ENCODE measurements around the gene TGFB3.

The TGFB3 gene

DNA sequence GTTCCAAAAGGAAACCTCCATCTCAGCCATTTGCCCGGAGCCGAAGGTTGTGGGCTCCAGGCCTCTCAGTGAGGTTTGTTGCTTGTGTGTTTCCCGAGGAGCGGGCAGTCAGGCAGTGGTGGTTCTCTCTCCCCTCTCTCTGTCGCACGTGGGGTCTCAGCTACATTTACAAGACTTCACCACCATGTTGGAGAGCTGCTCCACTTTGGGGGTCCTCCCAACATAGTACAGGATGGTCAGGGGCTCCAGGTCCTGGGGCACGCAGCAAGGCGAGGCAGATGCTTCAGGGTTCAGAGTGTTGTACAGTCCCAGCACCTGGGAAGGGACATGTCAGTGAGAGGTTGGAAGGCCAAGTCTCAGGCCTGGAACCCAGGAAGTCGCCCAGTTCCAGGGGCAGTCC lies 22.8 kb downstream of the TGFB3 start:
- peaks cover 26 to 71% (median 65%) of the 10 kb centered on the region in 3 donors for H3K36me3 ChIP-seq
- DNase-seq = no peak
- no peak overlapping the region for H3K4me3 ChIP-seq

GRCh38 chr14:75952489-75952888 lies 29.3 kb downstream of the TGFB3 start:
- no peaks in the 10 kb centered on the region for H3K9me3 ChIP-seq
- no peak for DNase-seq
- intact Hi-C loops (cut with DNase I; ENCODE audit: low total_unique reads) = no loop called here

More for the DNA sequence above, 22.8 kb downstream of the TGFB3 start:
- Histone ChIP-seq H3K4me1 (no peaks in the 10 kb centered on the region), H3K9me3 (no peaks in the 10 kb centered on the region), H3K27me3 (no peaks in the 10 kb centered on the region), H3K27ac (no peak overlapping the region)
- TF ChIP-seq, protein P1, sequence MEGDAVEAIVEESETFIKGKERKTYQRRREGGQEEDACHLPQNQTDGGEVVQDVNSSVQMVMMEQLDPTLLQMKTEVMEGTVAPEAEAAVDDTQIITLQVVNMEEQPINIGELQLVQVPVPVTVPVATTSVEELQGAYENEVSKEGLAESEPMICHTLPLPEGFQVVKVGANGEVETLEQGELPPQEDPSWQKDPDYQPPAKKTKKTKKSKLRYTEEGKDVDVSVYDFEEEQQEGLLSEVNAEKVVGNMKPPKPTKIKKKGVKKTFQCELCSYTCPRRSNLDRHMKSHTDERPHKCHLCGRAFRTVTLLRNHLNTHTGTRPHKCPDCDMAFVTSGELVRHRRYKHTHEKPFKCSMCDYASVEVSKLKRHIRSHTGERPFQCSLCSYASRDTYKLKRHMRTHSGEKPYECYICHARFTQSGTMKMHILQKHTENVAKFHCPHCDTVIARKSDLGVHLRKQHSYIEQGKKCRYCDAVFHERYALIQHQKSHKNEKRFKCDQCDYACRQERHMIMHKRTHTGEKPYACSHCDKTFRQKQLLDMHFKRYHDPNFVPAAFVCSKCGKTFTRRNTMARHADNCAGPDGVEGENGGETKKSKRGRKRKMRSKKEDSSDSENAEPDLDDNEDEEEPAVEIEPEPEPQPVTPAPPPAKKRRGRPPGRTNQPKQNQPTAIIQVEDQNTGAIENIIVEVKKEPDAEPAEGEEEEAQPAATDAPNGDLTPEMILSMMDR (IDR thresholded peaks at IDR 0.05) = no peak
- intact Hi-C loops (cut with DNase I; ENCODE audit: low total_unique reads) = no loop called here

DNA sequence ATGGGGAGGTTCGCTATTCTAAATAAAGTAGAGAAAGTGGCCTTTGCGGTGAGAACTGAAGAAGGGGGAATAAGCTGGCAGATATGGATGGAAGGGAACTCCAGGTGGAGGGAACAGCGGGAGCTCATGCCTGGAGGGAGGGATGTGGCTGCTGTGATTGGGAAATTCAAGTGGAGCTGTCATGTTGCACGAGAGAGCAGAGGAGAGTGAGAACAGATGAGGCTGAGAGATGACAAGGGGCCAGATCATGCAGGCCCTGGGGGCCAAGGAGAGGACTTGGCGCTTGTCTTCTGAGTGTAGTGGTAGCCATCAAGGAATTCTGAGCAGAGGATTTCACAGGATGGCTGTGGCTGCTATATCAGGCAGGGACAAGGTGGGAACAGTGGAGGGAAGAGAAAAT lies 35.0 kb downstream of the TGFB3 start:
- Histone ChIP-seq H3K36me3 (no peaks in the 10 kb centered on the region), H3K4me3 (no peak overlapping the region), H3K9me3 (no peaks in the 10 kb centered on the region), H3K27me3 (no peaks in the 10 kb centered on the region), H3K27ac (no peak overlapping the region), H3K4me1 (no peaks in the 10 kb centered on the region)
- TF ChIP-seq, protein P1 (IDR thresholded peaks at IDR 0.05) = no peak
- no peak for DNase-seq
- intact Hi-C loops (cut with DNase I; ENCODE audit: low total_unique reads) = no loop called here

More at GRCh38 chr14:75952489-75952888, 29.3 kb downstream of the TGFB3 start:
- H3K36me3 ChIP-seq = peaks cover 0 to 11% (median 3%) of the 10 kb centered on the region in 3 donors
- H3K4me3 ChIP-seq = no peak overlapping the region
- no peaks in the 10 kb centered on the region for H3K27me3 ChIP-seq
- H3K4me1 ChIP-seq = no peaks in the 10 kb centered on the region
- TF ChIP-seq, protein P1 (IDR thresholded peaks at IDR 0.05) = no peak
- no peak overlapping the region for H3K27ac ChIP-seq

DNA sequence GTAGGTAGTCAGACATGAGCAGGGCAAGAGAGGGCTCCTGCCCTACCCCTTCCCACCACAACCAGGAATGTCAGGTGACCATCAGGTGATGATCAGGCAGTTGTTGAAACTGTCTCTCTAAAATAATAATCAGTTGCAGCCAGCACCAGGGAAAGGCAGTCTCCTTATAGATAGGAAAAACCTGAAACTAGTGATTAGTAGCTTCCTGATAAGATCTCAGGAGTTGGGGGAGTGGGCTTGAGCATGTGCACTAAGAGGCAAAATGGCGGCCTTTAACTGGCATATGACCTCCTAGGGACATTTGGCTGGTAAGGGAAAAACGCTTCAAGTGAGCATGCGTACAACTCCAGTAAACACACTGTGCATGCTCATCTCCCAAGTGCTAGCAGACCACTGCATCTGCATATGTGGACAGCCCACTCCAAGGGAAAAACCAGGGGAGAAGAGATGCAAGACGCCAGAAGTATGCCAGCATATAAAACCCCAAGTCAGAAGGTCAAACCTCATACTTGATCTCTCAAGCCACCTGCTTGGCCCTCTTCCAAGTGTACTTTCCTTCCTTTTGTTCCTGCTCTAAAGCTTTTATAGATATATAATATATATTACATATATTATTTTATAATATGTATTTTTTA lies 37.1 kb downstream of the TGFB3 start:
- Histone ChIP-seq H3K27me3 (no peaks in the 10 kb centered on the region), H3K9me3 (no peaks in the 10 kb centered on the region), H3K36me3 (no peaks in the 10 kb centered on the region), H3K27ac (no peak overlapping the region), H3K4me3 (no peak overlapping the region), H3K4me1 (no peaks in the 10 kb centered on the region)
- intact Hi-C loops (cut with DNase I; ENCODE audit: low total_unique reads) = no loop called here
- TF ChIP-seq, protein P1 (IDR thresholded peaks at IDR 0.05) = no peak
- no peak for DNase-seq

GRCh38 chr14:75941030-75941429 lies 40.8 kb downstream of the TGFB3 start:
- intact Hi-C loops (cut with DNase I; ENCODE audit: low total_unique reads) = no loop called here
- TF ChIP-seq, protein P1 (IDR thresholded peaks at IDR 0.05) = no peak
- no peak for DNase-seq
- Histone ChIP-seq H3K27me3 (no peaks in the 10 kb centered on the region), H3K4me1 (no peaks in the 10 kb centered on the region), H3K9me3 (no peaks in the 10 kb centered on the region), H3K36me3 (no peaks in the 10 kb centered on the region), H3K27ac (no peak overlapping the region), H3K4me3 (no peak overlapping the region)

Measured in tibial artery (tissue), 4 donors.